ENCODE results near the gene OR8G5. TPM values are rescaled to one million over a fixed set of nuclear protein-coding genes. Genes with fewer than 3 reads are reported as not detected.

OR8G5 gene
- polyA plus RNA-seq, 3 donors: not detected

- DNase-seq (ENCODE audit: low read depth in 3 of 3, low spot score in 2 of 3): no peak
Observed at GRCh38 chr11:124278261-124278660, 22.1 kb downstream of the OR8G5 start.

DNA sequence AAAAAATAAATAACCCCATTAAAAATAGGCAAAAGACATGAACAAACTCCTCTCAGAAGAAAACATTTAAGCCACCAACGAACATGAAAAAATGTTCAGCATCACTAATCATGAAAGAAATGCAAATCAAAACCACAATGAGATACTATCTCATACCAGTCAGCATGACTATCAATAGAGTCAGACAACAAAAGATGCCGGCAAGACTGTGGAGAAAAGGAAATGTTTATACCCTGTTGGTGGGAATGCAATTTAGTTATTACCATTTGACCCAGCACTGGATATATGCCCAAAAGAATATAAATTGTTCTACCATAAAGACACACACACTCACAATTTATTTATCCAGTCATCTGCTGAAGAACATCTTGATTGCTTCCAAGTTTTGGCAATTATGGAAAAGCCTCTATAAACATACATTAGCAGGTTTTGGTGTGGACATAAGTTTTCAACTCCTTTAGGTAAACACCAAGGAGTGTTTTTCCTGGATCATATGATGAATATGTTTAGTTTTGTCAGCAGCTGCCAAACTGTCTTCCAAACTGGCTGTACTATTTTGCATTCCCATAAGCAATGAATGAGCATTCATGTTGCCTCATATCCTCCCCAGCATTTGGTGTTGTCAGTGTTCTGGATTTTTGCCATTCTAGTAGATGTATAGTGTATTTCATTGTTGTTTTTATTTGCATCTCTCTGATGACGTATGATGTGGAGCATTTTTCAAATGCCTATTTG lies 29.6 kb downstream of the OR8G5 start:
- no peak for DNase-seq (ENCODE audit: low read depth in 3 of 3, low spot score in 2 of 3)

DNA sequence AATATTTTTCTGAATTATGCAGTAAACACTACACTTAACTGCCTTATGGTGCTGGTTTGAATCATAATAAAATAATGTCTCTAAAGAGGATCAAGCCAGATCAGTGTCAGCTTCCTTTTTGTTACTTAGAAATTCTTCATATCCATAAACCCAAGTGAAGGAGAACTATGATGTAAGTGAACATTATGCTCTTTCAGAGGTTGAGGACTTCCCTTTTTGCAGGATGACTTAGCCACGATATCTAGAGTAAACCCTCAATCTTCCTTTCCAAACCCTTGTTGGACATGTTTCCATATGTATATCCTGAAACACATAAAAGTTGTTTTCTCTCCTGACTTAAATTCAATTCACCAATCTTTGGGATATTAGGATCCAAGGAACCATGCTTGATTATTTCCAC lies 38.5 kb downstream of the OR8G5 start:
- DNase-seq (ENCODE audit: low read depth in 3 of 3, low spot score in 2 of 3): no peak

GRCh38 chr11:124296016-124296415 lies 39.8 kb downstream of the OR8G5 start:
- no peak for DNase-seq (ENCODE audit: low read depth in 3 of 3, low spot score in 2 of 3)

DNA sequence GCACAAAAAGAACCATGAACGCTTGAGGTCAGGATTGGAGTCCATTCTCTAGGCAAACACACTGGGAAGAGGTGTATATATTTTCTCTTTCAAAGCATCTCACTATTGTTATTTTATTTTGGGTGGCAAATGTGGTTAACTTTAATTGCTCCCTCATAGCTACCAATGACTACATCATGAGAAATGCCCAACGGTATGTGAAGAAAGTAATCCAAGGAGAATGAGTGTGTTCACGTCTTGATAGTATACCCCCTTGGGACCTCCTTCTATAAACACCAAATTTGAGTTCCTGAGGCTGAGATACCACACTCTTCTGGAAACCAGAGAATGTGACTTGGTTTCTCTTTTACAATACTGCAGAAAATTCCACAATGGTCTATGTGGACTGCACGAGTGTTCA lies 41.7 kb downstream of the OR8G5 start:
- DNase-seq (ENCODE audit: low read depth in 3 of 3, low spot score in 2 of 3): no peak

GRCh38 chr11:124301548-124301947 lies 45.4 kb downstream of the OR8G5 start:
- no peak for DNase-seq (ENCODE audit: low read depth in 3 of 3, low spot score in 2 of 3)

- DNase-seq (ENCODE audit: low read depth in 3 of 3, low spot score in 2 of 3): no peak
Observed at GRCh38 chr11:124302347-124303125, 46.4 kb downstream of the OR8G5 start.

DNA sequence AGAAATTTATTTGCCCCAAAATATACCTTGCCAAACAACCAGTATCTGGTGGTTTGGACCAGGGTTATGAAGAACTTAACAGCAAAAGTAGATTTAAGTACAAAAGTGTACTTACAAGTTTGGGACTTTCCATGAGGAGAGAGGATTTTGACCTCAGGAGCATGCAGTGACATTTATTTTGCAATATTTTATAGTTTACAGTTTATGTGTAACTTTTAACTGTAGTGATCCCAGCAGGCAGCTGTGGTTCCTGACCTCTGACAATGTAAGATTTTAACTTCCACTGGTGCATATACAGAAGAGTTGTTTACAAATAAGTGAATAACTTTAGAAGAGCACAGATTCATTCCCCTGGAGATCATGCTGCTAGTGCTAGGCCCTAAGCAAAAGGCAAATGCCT lies 50.9 kb downstream of the OR8G5 start:
- no peak for DNase-seq (ENCODE audit: low read depth in 3 of 3, low spot score in 2 of 3)

GRCh38 chr11:124310721-124311120 lies 54.5 kb downstream of the OR8G5 start:
- DNase-seq (ENCODE audit: low read depth in 3 of 3, low spot score in 2 of 3): no peak

- no peak for DNase-seq (ENCODE audit: low read depth in 3 of 3, low spot score in 2 of 3)
Observed at GRCh38 chr11:124311269-124311668, 55.1 kb downstream of the OR8G5 start.

DNA sequence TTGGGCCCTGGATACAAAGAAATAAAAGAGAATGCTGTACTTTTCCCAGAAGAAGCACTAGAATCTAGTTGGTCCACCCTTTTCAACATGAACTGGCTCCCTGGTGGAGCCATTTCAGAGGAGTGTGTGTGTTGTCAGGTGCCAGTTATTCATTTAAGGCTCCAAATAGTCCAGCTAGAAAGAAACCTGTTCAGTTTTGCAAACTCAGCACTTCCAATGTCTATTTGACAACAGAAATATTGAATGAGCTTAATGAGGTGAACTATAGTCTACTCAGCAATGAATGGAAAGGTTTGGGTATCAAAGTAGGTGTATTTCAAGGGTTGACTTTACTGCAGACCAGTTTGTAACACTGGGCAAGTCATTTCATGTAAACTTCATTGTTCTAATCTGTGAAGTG lies 55.5 kb downstream of the OR8G5 start:
- DNase-seq (ENCODE audit: low read depth in 3 of 3, low spot score in 2 of 3): no peak

DNA sequence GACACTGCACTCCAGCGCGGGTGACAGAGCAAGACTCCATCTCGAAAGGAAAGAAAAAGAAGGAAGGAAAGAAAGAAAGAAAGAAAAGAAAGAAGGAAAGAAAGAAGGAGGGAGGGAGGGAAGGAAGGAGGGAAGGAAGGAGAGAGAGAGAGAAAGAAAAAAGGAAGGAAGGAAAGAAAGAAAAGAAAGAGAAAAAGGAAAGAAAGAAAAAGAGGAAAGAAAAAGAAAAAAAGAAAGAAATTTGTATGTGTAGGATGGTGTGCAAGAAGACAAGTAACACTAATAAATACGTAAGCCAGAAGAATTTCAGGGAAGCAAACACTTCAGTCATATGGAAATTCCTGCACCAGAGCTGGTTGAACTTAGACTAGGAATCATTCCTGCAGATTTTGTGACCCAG lies 57.0 kb downstream of the OR8G5 start:
- DNase-seq (ENCODE audit: low read depth in 3 of 3, low spot score in 2 of 3): no peak

DNA sequence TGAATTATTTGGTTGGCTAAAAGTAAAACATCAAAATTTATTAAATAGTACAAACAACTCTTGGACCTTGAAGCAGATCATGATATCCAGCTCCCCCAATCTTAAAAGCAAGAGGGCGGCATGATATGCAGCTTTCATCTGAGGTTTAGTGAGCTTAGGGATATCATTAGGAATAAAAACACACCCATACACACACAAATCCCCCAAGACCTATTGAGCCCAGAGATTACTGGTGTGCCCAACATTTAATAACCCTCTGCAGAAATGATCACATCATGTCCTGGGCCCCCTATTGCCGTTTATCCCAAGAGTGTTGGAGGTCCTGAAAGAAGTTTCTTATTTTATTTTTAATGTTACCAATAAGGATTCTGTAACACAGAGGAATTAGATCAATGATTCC lies 57.7 kb downstream of the OR8G5 start, which contains the start of gene OR8D1:
OR8D1 (minus strand) TSS at position 101 of the 400 bp plus-strand sequence. CDS start 3,183 bp downstream, outside the sequence.
- no peak for DNase-seq (ENCODE audit: low read depth in 3 of 3, low spot score in 2 of 3)

GRCh38 chr11:124315052-124315451 lies 58.9 kb downstream of the OR8G5 start:
- no peak for DNase-seq (ENCODE audit: low read depth in 3 of 3, low spot score in 2 of 3)

Other genes with a start within 250 kb of the OR8G5 start
- gene OR10G4, start 243.4 kb upstream of the OR8G5 start, polyA plus RNA-seq (ENCODE audit: insufficient read length in 3 of 3): not detected
- gene OR10G9, start 233.4 kb upstream of the OR8G5 start, polyA plus RNA-seq (ENCODE audit: insufficient read length in 3 of 3): not detected
- not detected for gene OR10G8, start 229.6 kb upstream of the OR8G5 start, polyA plus RNA-seq (ENCODE audit: insufficient read length in 3 of 3)
- gene OR10G7, start 215.1 kb upstream of the OR8G5 start, polyA plus RNA-seq (ENCODE audit: insufficient read length in 3 of 3): not detected
- gene VWA5A, start 140.9 kb upstream of the OR8G5 start, polyA plus RNA-seq (ENCODE audit: insufficient read length in 3 of 3): 10 to 100 TPM; 14.6 to 17.1 (median 15.8) TPM
- gene OR10D3, start 73.0 kb upstream of the OR8G5 start, polyA plus RNA-seq (ENCODE audit: insufficient read length in 3 of 3): not detected
- gene OR8G1, start 15.3 kb upstream of the OR8G5 start, polyA plus RNA-seq (ENCODE audit: insufficient read length in 3 of 3): not detected
- gene OR8D1, start 57.6 kb downstream of the OR8G5 start, polyA plus RNA-seq (ENCODE audit: insufficient read length in 3 of 3): not detected
- gene OR8D2, start 63.8 kb downstream of the OR8G5 start, polyA plus RNA-seq (ENCODE audit: insufficient read length in 3 of 3): not detected
- not detected for gene OR8B2, start 128.1 kb downstream of the OR8G5 start, polyA plus RNA-seq (ENCODE audit: insufficient read length in 3 of 3)
- not detected for gene OR8B3, start 142.6 kb downstream of the OR8G5 start, polyA plus RNA-seq (ENCODE audit: insufficient read length in 3 of 3)
- not detected for gene OR8B4, start 168.5 kb downstream of the OR8G5 start, polyA plus RNA-seq (ENCODE audit: insufficient read length in 3 of 3)
- under 1 TPM in 1 of 3 donors, not detected in 2; 0.03 TPM for gene OR8B8, start 189.3 kb downstream of the OR8G5 start, polyA plus RNA-seq (ENCODE audit: insufficient read length in 3 of 3)